HL-60/S4 treated with phorbol 12-myristate 13-acetate at 8.2 ng/mL for 4 days and 3 days (cell line): Measurements from ENCODE around the gene FNIP2.
"Not testable (repeated sequence)": the region's sequence is repeated elsewhere in the genome, so short reads cannot be mapped to it uniquely, and the experiment has no call there.

ENCODE experiments used
- in situ Hi-C: fragments of 300-500 bp; cut with MboI; formaldehyde crosslinking; loops from 2 replicates; pipeline ENCODE4 v1.15.0; 2022; ENCODE audit warnings: low sequenced_read_pairs

The FNIP2 gene

GRCh38 chr4:158902280-158903078 lies 133.7 kb downstream of the FNIP2 start:
- in situ Hi-C loops = not testable (repeated sequence)

- in situ Hi-C loops = no loop called here
Observed at GRCh38 chr4:158903079-158903456, 134.2 kb downstream of the FNIP2 start.

GRCh38 chr4:158903472-158904043 lies 134.7 kb downstream of the FNIP2 start:
- in situ Hi-C loops = no loop called here

GRCh38 chr4:158904815-158905214 lies 136.0 kb downstream of the FNIP2 start:
- in situ Hi-C loops = no loop called here

- in situ Hi-C loops = no loop called here
Observed at GRCh38 chr4:158906073-158906472, 137.2 kb downstream of the FNIP2 start.

- in situ Hi-C loops = no loop called here
Observed at GRCh38 chr4:158912390-158912789, 143.6 kb downstream of the FNIP2 start.

- in situ Hi-C loops = no loop called here
Observed at GRCh38 chr4:158912806-158913205, 144.0 kb downstream of the FNIP2 start.

GRCh38 chr4:158913766-158914165 lies 144.9 kb downstream of the FNIP2 start:
- in situ Hi-C loops = no loop called here

- in situ Hi-C loops = no loop called here
Observed at GRCh38 chr4:158914218-158914617, 145.4 kb downstream of the FNIP2 start.

- in situ Hi-C loops = no loop called here
Observed at GRCh38 chr4:158915683-158916241, 146.9 kb downstream of the FNIP2 start.

- in situ Hi-C loops = not testable (repeated sequence)
Observed at GRCh38 chr4:158920452-158920996, 151.7 kb downstream of the FNIP2 start.

GRCh38 chr4:158927774-158928173 lies 158.9 kb downstream of the FNIP2 start:
- in situ Hi-C loops = not testable (repeated sequence)

- in situ Hi-C loops = no loop called here
Observed at GRCh38 chr4:158929939-158930638, 161.3 kb downstream of the FNIP2 start.

GRCh38 chr4:158930639-158930972 lies 161.8 kb downstream of the FNIP2 start:
- in situ Hi-C loops = no loop called here

- in situ Hi-C loops = no loop called here
Observed at GRCh38 chr4:158933236-158933635, 164.4 kb downstream of the FNIP2 start.

GRCh38 chr4:158934996-158935669 lies 166.3 kb downstream of the FNIP2 start:
- in situ Hi-C loops = no loop called here

- in situ Hi-C loops = no loop called here
Observed at GRCh38 chr4:158936238-158936637, 167.4 kb downstream of the FNIP2 start.

GRCh38 chr4:158938220-158939044 lies 169.6 kb downstream of the FNIP2 start:
- in situ Hi-C loops = no loop called here

- in situ Hi-C loops = no loop called here
Observed at GRCh38 chr4:158940271-158940670, 171.4 kb downstream of the FNIP2 start.

- in situ Hi-C loops = no loop called here
Observed at GRCh38 chr4:158941321-158941720, 172.5 kb downstream of the FNIP2 start.
